HepG2 (cell line): ENCODE measurements around the gene C10orf71. TPM values are rescaled to one million over a fixed set of nuclear protein-coding genes. Genes with fewer than 3 reads are reported as not detected.

Experiments used
- ATAC-seq: fragments of 200-7000 bp; cut with Tn5 transposase; 3 replicates; pipeline ENCODE4 v1.9.1; 2020; ENCODE audit warnings: mild to moderate bottlenecking, moderate library complexity
- BruUV-seq: library from RNA; stranded (reverse); fragments of 400-500 nt; replicated peaks from 2 replicates; lab custom pipeline; 2021; lab: Mats Ljungman, UMichigan
- CTCF ChIA-PET: fragments of 300-600 bp; formaldehyde crosslinking; extraction: SDS; loops from one replicate; lab custom pipeline; 2021; ENCODE audit warnings: low total read pairs, inconsistent platforms, low intra/inter-chr PET ratio; lab: Yijun Ruan, JAX
- POLR2A ChIA-PET: fragments of 350-600 bp; sonication (Branson Sonifier 250); formaldehyde crosslinking; loops from one replicate; lab custom pipeline; 2020; ENCODE audit warnings: antibody characterized with exemption, inconsistent platforms; lab: Yijun Ruan, JAX
- DNase-seq: peaks from one replicate; pipeline ENCODE4 v3.0.0-alpha.2; 2015; ENCODE audit warnings: low spot score
- FAIRE-seq: peaks from 3 replicates; lab custom pipeline; 2011; peaks lifted over from hg19 to GRCh38; lab: Jason Lieb, UNC
- H2AFZ ChIP-seq: one replicate; pipeline ENCODE4 v1.6.1; 2011; ENCODE audit warnings: low read length, inconsistent platforms
- H3K27ac ChIP-seq: fragments of 300-600 bp; 3 replicates; pipeline ENCODE4 v1.8.0; 2011; ENCODE audit warnings: mixed run types, mild to moderate bottlenecking, mixed read lengths, low read length, inconsistent platforms; ENCODE audit not compliant: insufficient read depth; ENCODE audit errors: extremely low read length
- H3K27me3 ChIP-seq, 2 experiments: fragments of 200-600 bp in 1 of 2; 2 replicates in 1 of 2; 3 replicates in 1 of 2; pipeline versions ENCODE4 v1.6.0 to v1.8.0; 2011; ENCODE audit warnings: low read length in 2 of 2, mild to moderate bottlenecking in 2 of 2, moderate library complexity in 2 of 2, inconsistent platforms in 1 of 2; ENCODE audit not compliant: insufficient read depth in 2 of 2, control insufficient read depth in 1 of 2
- H3K36me3 ChIP-seq, 2 experiments: fragments of 200-600 bp in 1 of 2; replicated peaks in 1 of 2; 2 replicates in 1 of 2; 3 replicates in 1 of 2; pipeline versions ENCODE4 v1.5.1 to v1.8.0; 2011; ENCODE audit warnings: low read length in 2 of 2, inconsistent platforms in 1 of 2; ENCODE audit not compliant: insufficient read depth in 2 of 2, control insufficient read depth in 1 of 2
- H3K4me1 ChIP-seq: 2 replicates; pipeline ENCODE4 v1.5.1; 2012; ENCODE audit warnings: low read length, inconsistent platforms; ENCODE audit not compliant: insufficient read depth
- H3K4me2 ChIP-seq: 2 replicates; pipeline ENCODE4 v1.6.0; 2011; ENCODE audit warnings: low read depth, low read length, inconsistent platforms
- H3K4me3 ChIP-seq, 3 experiments: fragments of 200-600 bp in 1 of 3; sonication (generic), shearing (Covaris generic) in 1 of 3; replicated peaks in 1 of 3; 2 replicates each; pipeline ENCODE4 v1.5.1; 2011 to 2016; ENCODE audit warnings: low read length in 3 of 3, inconsistent platforms in 2 of 3, low read depth in 2 of 3, mild to moderate bottlenecking in 2 of 3, control low read depth in 1 of 3, mixed read lengths in 1 of 3; ENCODE audit not compliant: insufficient read depth in 1 of 3
- H3K79me2 ChIP-seq: one replicate; pipeline ENCODE4 v1.6.1; 2011; ENCODE audit warnings: low read length, inconsistent platforms; ENCODE audit not compliant: insufficient read depth
- H3K9ac ChIP-seq: 2 replicates; pipeline ENCODE4 v1.6.0; 2011; ENCODE audit warnings: mild to moderate bottlenecking, low read depth, low read length, inconsistent platforms; ENCODE audit not compliant: insufficient read depth
- H3K9me3 ChIP-seq: 2 replicates; pipeline ENCODE4 v1.5.1; 2012; ENCODE audit warnings: mild to moderate bottlenecking, low read length
- H4K20me1 ChIP-seq: 2 replicates; pipeline ENCODE4 v1.6.0; 2011; ENCODE audit warnings: inconsistent platforms, mild to moderate bottlenecking, low read length, moderate library complexity; ENCODE audit not compliant: insufficient read depth
- DMAP1 ChIP-seq: IDR thresholded peaks from 2 replicates; pipeline ENCODE4 v1.6.1; 2016
- EZH2 ChIP-seq: conservative IDR thresholded peaks from 2 replicates; pipeline ENCODE4 v1.6.1; 2012; ENCODE audit warnings: mild to moderate bottlenecking, low read depth, low read length, moderate library complexity
- IKZF1 ChIP-seq: fragments of 450-650 bp; IDR thresholded peaks from 2 replicates; pipeline ENCODE4 v1.7.1; 2016
- KLF16 ChIP-seq, 2 experiments: sonication (generic) in 1 of 2; formaldehyde crosslinking in 1 of 2; IDR thresholded peaks; 2 replicates each; pipeline versions ENCODE4 v1.6.1 to v1.8.0; 2016 to 2023; ENCODE audit warnings: missing genetic modification reagents in 2 of 2, missing compliant biosample characterization in 1 of 2
- MTF2 ChIP-seq: sonication (generic); formaldehyde crosslinking; IDR thresholded peaks from 2 replicates; pipeline ENCODE4 v1.5.0; 2020; ENCODE audit warnings: missing genetic modification reagents, borderline replicate concordance
- NBN ChIP-seq: fragments of 450-650 bp; conservative IDR thresholded peaks from 2 replicates; pipeline ENCODE4 v1.6.1; 2017
- PHF5A ChIP-seq: IDR thresholded peaks from one replicate; pipeline ENCODE4 v1.6.1; 2018; ENCODE audit warnings: low read depth, missing genetic modification reagents; ENCODE audit not compliant: unreplicated experiment
- REL ChIP-seq: sonication (generic); formaldehyde crosslinking; conservative IDR thresholded peaks from 2 replicates; pipeline ENCODE4 v1.8.0; 2022; ENCODE audit warnings: mild to moderate bottlenecking, missing genetic modification reagents, moderate library complexity
- TMF1 ChIP-seq: sonication (generic); formaldehyde crosslinking; IDR thresholded peaks from 2 replicates; pipeline ENCODE4 v1.8.1; 2022; ENCODE audit warnings: low read depth, missing genetic modification reagents
- ZBTB7B ChIP-seq: sonication (generic); formaldehyde crosslinking; IDR thresholded peaks from 2 replicates; pipeline ENCODE4 v1.4.0; 2020; ENCODE audit warnings: missing genetic modification reagents
- ZNF207 ChIP-seq: fragments of 450-650 bp; IDR thresholded peaks from 2 replicates; pipeline ENCODE4 v1.6.1; 2016; ENCODE audit warnings: antibody characterized with exemption, borderline replicate concordance
- ZNF557 ChIP-seq: sonication (generic); formaldehyde crosslinking; IDR thresholded peaks from 2 replicates; pipeline ENCODE4 v1.4.0; 2020; ENCODE audit warnings: missing genetic modification reagents
- ZNF788 ChIP-seq: sonication (generic); formaldehyde crosslinking; IDR thresholded peaks from 2 replicates; pipeline ENCODE4 v1.5.0; 2020; ENCODE audit warnings: mild to moderate bottlenecking, missing genetic modification reagents, borderline replicate concordance
- ZSCAN12 ChIP-seq: sonication (generic); formaldehyde crosslinking; IDR thresholded peaks from 2 replicates; pipeline ENCODE4 v1.9.0; 2021; ENCODE audit warnings: mild to moderate bottlenecking, missing genetic modification reagents
- ZSCAN22 ChIP-seq: sonication (generic); formaldehyde crosslinking; IDR thresholded peaks from 2 replicates; pipeline ENCODE4 v1.4.0; 2020; ENCODE audit warnings: mild to moderate bottlenecking, missing genetic modification reagents
- WGBS: methylation state at CpG from one replicate; pipeline ENCODE4 v1.1.6; 2017; ENCODE audit warnings: low lambda C conversion rate; 5-methylcytosine and 5-hydroxymethylcytosine counted together
- in situ Hi-C: cut with HindIII; loops from 2 replicates; pipeline ENCODE4 v1.10.0; 2017; ENCODE audit warnings: low pct_unique_long_range_greater_than_20kb; ENCODE audit not compliant: extremely low pct_ligation_motif_present
- intact Hi-C: fragments of 100-400 bp; cut with micrococcal nuclease; formaldehyde crosslinking; loops from one replicate; pipeline ENCODE4 v1.10.0; 2022; ENCODE audit not compliant: unreplicated experiment
- polyA plus RNA-seq, 8 experiments: library from polyadenylated mRNA; depleted of rRNA in 3 of 8; stranded (reverse) in 7 of 8; unstranded in 1 of 8; fragments of >200 nt; fragmentation: Illumina TruSeq in 4 of 8; extraction: Trizol in 4 of 8; gene quantifications; 2 replicates each; pipeline versions ENCODE4 v1.2.1 to v1.2.3, GENCODE V29; 2011 to 2016; ENCODE audit warnings: low read depth in 4 of 8, missing spikeins in 1 of 8, mixed read lengths in 1 of 8; ENCODE audit not compliant: insufficient read depth in 1 of 8
- total RNA-seq, 5 experiments: library from RNA; depleted of rRNA; stranded (reverse); fragments of >200 nt; fragmentation: Illumina TruSeq; extraction: Trizol; gene quantifications; 2 replicates each; pipeline ENCODE4 v1.2.3, GENCODE V29; 2016; ENCODE audit warnings: low read depth in 1 of 5
- TF ChIP-seq, protein P1 (sequence below): sonication (generic); formaldehyde crosslinking; IDR thresholded peaks from 2 replicates; pipeline ENCODE4 v1.4.0; 2020; ENCODE audit warnings: missing genetic modification reagents, borderline replicate concordance

C10orf71 gene
- total and polyA plus RNA-seq, 2 of the 13 experiments (the other 11 are each of a cell fraction or from before 2014, with no cell fraction given), result not detected

DNA sequence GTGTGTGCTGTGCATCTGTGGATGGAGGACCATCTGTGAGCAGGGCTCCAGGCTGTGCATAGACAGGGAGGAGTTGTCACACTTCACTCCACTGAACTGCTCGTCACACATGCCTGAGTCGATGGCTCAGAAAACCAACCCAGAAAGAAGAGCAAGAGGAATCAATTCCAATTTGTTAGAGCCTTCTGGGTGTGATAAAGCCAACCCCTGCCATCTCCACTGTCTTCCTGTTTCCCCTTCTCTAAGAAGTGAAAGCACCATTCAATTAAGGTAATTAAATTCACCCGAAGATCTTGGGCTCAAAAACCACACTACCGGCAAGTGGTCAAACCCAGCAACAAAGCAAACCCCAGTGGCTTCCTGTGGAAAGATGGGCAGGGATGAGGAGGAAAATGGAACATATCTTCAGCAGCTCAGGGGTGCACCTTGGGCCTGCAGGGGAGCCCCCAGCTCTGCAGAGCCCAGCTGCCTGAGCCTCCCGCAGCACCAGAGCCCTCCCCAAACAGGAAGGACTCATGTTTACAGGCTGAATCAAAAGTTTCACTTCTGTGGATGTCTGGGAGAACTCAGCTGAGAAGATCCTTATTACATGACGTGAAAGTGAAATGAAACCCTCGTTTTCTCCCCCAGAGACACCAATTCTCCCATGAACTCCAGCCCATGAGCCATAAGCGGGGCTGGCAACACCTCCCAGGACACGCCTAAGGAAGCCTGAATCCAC lies 10.9 kb downstream of the C10orf71 start:
- POLR2A ChIA-PET, result no interaction called here
- H3K4me1 ChIP-seq, result no peaks in the 10 kb centered on the region
- 26% methylated on average over 8 of the region's 9 CpGs for WGBS
- DNase-seq (no peak), FAIRE-seq (no peak), ATAC-seq (no peak)
- no peaks in the 10 kb centered on the region for H4K20me1 ChIP-seq
- CTCF ChIA-PET, result no interaction called here
- no peaks in the 10 kb centered on the region for H3K36me3 ChIP-seq
- no peak overlapping the region for H3K4me3 ChIP-seq
- intact Hi-C loops, result no loop called here
- no peak overlapping the region for H3K4me2 ChIP-seq
- no peaks in the 10 kb centered on the region for H3K9me3 ChIP-seq
- no peak overlapping the region for H2AFZ ChIP-seq
- H3K9ac ChIP-seq, result no peak overlapping the region
- no TSS peak for BruUV-seq
- no peaks in the 10 kb centered on the region for H3K79me2 ChIP-seq
- in situ Hi-C loops, result no loop called here
- no peak overlapping the region for H3K27ac ChIP-seq
- peaks cover 0 to 1% of the 10 kb centered on the region in 2 experiments; a peak in 2 of 5 replicates for H3K27me3 ChIP-seq
- TF ChIP-seq MTF2 (CRISPR knock-in tag), result no peak
- TF ChIP-seq DMAP1 (CRISPR knock-in tag), result no peak
- TF ChIP-seq ZSCAN22 (CRISPR knock-in tag), result no peak
- TF ChIP-seq IKZF1, result no peak
- no peak for TF ChIP-seq PHF5A (CRISPR knock-in tag)
- TF ChIP-seq ZNF557 (CRISPR knock-in tag), result no peak
- TF ChIP-seq NBN, result no peak
- TF ChIP-seq ZNF207, result no peak
- no peak for TF ChIP-seq KLF16 (CRISPR knock-in tag; IDR thresholded peaks at IDR 0.05)
- TF ChIP-seq ZSCAN12, result no peak
- no peak for TF ChIP-seq TMF1 (CRISPR knock-in tag)
- TF ChIP-seq, protein P1, sequence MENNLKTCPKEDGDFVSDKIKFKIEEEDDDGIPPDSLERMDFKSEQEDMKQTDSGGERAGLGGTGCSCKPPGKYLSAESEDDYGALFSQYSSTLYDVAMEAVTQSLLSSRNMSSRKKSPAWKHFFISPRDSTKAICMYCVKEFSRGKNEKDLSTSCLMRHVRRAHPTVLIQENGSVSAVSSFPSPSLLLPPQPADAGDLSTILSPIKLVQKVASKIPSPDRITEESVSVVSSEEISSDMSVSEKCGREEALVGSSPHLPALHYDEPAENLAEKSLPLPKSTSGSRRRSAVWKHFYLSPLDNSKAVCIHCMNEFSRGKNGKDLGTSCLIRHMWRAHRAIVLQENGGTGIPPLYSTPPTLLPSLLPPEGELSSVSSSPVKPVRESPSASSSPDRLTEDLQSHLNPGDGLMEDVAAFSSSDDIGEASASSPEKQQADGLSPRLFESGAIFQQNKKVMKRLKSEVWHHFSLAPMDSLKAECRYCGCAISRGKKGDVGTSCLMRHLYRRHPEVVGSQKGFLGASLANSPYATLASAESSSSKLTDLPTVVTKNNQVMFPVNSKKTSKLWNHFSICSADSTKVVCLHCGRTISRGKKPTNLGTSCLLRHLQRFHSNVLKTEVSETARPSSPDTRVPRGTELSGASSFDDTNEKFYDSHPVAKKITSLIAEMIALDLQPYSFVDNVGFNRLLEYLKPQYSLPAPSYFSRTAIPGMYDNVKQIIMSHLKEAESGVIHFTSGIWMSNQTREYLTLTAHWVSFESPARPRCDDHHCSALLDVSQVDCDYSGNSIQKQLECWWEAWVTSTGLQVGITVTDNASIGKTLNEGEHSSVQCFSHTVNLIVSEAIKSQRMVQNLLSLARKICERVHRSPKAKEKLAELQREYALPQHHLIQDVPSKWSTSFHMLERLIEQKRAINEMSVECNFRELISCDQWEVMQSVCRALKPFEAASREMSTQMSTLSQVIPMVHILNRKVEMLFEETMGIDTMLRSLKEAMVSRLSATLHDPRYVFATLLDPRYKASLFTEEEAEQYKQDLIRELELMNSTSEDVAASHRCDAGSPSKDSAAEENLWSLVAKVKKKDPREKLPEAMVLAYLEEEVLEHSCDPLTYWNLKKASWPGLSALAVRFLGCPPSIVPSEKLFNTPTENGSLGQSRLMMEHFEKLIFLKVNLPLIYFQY (CRISPR knock-in tag), result no peak
- TF ChIP-seq EZH2, result no peak
- no peak for TF ChIP-seq ZNF788 (CRISPR knock-in tag)
- TF ChIP-seq ZBTB7B, result no peak
- no peak for TF ChIP-seq REL (CRISPR knock-in tag)
- TF ChIP-seq, all 625 proteins: peak for 0
